ENCODE measurements around the gene GRID1.

GRCh38 chr10:85786401-85786899 lies 580.1 kb downstream of the GRID1 start:
- TF ChIP-seq NR3C1 (CRISPR knock-in tag; conservative IDR thresholded peaks at IDR 0.05; ENCODE audit: low read depth) (no peak), ATF6 (CRISPR knock-in tag; IDR thresholded peaks at IDR 0.05) (no peak), IRF1 (CRISPR knock-in tag; IDR thresholded peaks at IDR 0.05) (no peak), ATF1 (CRISPR knock-in tag; IDR thresholded peaks at IDR 0.05) (no peak), MAX (CRISPR knock-in tag; IDR thresholded peaks at IDR 0.05) (peak; percentile 35; the same call in 1 of the 2 replicates), MXD4 (CRISPR knock-in tag; IDR thresholded peaks at IDR 0.05; ENCODE audit: borderline replicate concordance) (no peak), USF2 (CRISPR knock-in tag; IDR thresholded peaks at IDR 0.05) (peak; percentile 65), CTCF (IDR thresholded peaks at IDR 0.05) (no peak), ATF2 (CRISPR knock-in tag; IDR thresholded peaks at IDR 0.05; ENCODE audit: borderline replicate concordance, low read depth) (no peak), FOXK1 (CRISPR knock-in tag; IDR thresholded peaks at IDR 0.05) (no peak), RELA (CRISPR knock-in tag; IDR thresholded peaks at IDR 0.05; ENCODE audit: borderline replicate concordance) (no peak)

Data from WTC11 (cell line).